Astrocyte (in vitro differentiated cells and primary cell): ENCODE measurements around the gene TRIM9. TPM values are rescaled to one million over a fixed set of nuclear protein-coding genes. Genes with fewer than 3 reads are reported as not detected.

ENCODE experiments used
- DNase-seq: peaks from one replicate; pipeline ENCODE4 v3.0.0-alpha.2; 2010; ENCODE audit warnings: low read depth
- FAIRE-seq: peaks from 2 replicates; lab custom pipeline; 2011; peaks lifted over from hg19 to GRCh38; lab: Jason Lieb, UNC
- H2AFZ ChIP-seq: 2 replicates; pipeline ENCODE4 v1.6.0; 2012; ENCODE audit warnings: low read depth, low read length, inconsistent platforms
- H3K27ac ChIP-seq: 2 replicates; pipeline ENCODE4 v1.5.1; 2011; ENCODE audit warnings: low read depth, low read length, inconsistent platforms
- H3K27me3 ChIP-seq: 2 replicates; pipeline ENCODE4 v1.6.0; 2011; ENCODE audit warnings: low read length, inconsistent platforms; ENCODE audit not compliant: insufficient read depth
- H3K36me3 ChIP-seq: 2 replicates; pipeline ENCODE4 v1.5.1; 2011; ENCODE audit warnings: low read length, inconsistent platforms; ENCODE audit not compliant: insufficient read depth
- H3K4me1 ChIP-seq: 2 replicates; pipeline ENCODE4 v1.5.1; 2011; ENCODE audit warnings: low read length, inconsistent platforms; ENCODE audit not compliant: insufficient read depth
- H3K4me2 ChIP-seq: 2 replicates; pipeline ENCODE4 v1.6.0; 2012; ENCODE audit warnings: low read length, inconsistent platforms
- H3K4me3 ChIP-seq: 2 replicates; pipeline ENCODE4 v1.5.1; 2011; ENCODE audit warnings: low read depth, mild to moderate bottlenecking, low read length, inconsistent platforms; ENCODE audit not compliant: insufficient read depth
- H3K79me2 ChIP-seq: 2 replicates; pipeline ENCODE4 v1.6.0; 2012; ENCODE audit warnings: mild to moderate bottlenecking, low read length, inconsistent platforms; ENCODE audit not compliant: insufficient read depth
- H3K9ac ChIP-seq: 2 replicates; pipeline ENCODE4 v1.6.0; 2012; ENCODE audit warnings: mild to moderate bottlenecking, low read length, inconsistent platforms
- H3K9me3 ChIP-seq: 2 replicates; pipeline ENCODE4 v1.5.1; 2012; ENCODE audit warnings: low read depth, mild to moderate bottlenecking, low read length, inconsistent platforms; ENCODE audit not compliant: insufficient read depth
- H4K20me1 ChIP-seq: 2 replicates; pipeline ENCODE4 v1.6.0; 2012; ENCODE audit warnings: low read length, inconsistent platforms; ENCODE audit not compliant: insufficient read depth
- H3K27ac Mint-ChIP-seq: one replicate; pipeline ENCODE4 v1.8.0; 2021; ENCODE audit warnings: mild to moderate bottlenecking, mixed read lengths; ENCODE audit not compliant: unreplicated experiment
- H3K27me3 Mint-ChIP-seq: one replicate; pipeline ENCODE4 v1.8.0; 2021; ENCODE audit warnings: low read depth, mixed read lengths; ENCODE audit not compliant: unreplicated experiment
- H3K36me3 Mint-ChIP-seq: one replicate; pipeline ENCODE4 v1.8.0; 2021; ENCODE audit warnings: low read depth, mixed read lengths; ENCODE audit not compliant: unreplicated experiment
- H3K4me1 Mint-ChIP-seq: one replicate; pipeline ENCODE4 v1.8.0; 2021; ENCODE audit warnings: low read depth, mixed read lengths; ENCODE audit not compliant: unreplicated experiment
- H3K4me3 Mint-ChIP-seq: one replicate; pipeline ENCODE4 v1.8.0; 2021; ENCODE audit warnings: mild to moderate bottlenecking, moderate library complexity, mixed read lengths; ENCODE audit not compliant: unreplicated experiment
- H3K9me3 Mint-ChIP-seq: one replicate; pipeline ENCODE4 v1.8.0; 2021; ENCODE audit warnings: mild to moderate bottlenecking, mixed read lengths; ENCODE audit not compliant: unreplicated experiment
- CTCF ChIP-seq: IDR thresholded peaks from 2 replicates; pipeline ENCODE4 v1.5.1; 2011; ENCODE audit warnings: low read depth, mild to moderate bottlenecking, inconsistent platforms, low read length, moderate library complexity; ENCODE audit not compliant: insufficient read depth
- EZH2 ChIP-seq: IDR thresholded peaks from 2 replicates; pipeline ENCODE4 v1.6.1; 2012; ENCODE audit warnings: mild to moderate bottlenecking, low read length, inconsistent platforms; ENCODE audit not compliant: insufficient read depth
- total RNA-seq: library from RNA; stranded (reverse); gene quantifications from 2 replicates; pipeline ENCODE4 v1.2.1, GENCODE V29; 2021

Gene TRIM9
- total RNA-seq, 1 donor from 2014 or later: 4.7 TPM

GRCh38 chr14:51096870-51097269 is 2.0 kb upstream of the TRIM9 start:
- Mint-ChIP-seq H3K27me3 (peaks cover 14% of the 10 kb centered on the region), H3K4me1 (peaks cover 12% of the 10 kb centered on the region), H3K36me3 (no peaks in the 10 kb centered on the region), H3K9me3 (no peaks in the 10 kb centered on the region), H3K4me3 (no peak overlapping the region), H3K27ac (no peak overlapping the region)
- Histone ChIP-seq H3K27ac (no peak overlapping the region), H3K9me3 (no peaks in the 10 kb centered on the region), H3K9ac (no peak overlapping the region), H3K27me3 (peaks cover 37% of the 10 kb centered on the region), H3K79me2 (no peaks in the 10 kb centered on the region), H2AFZ (no peak overlapping the region), H4K20me1 (no peaks in the 10 kb centered on the region), H3K36me3 (no peaks in the 10 kb centered on the region), H3K4me3 (no peak overlapping the region), H3K4me2 (no peak overlapping the region), H3K4me1 (peaks cover 21% of the 10 kb centered on the region)
- FAIRE-seq: no peak
- TF ChIP-seq CTCF (no peak), EZH2 (no peak)
- DNase-seq: no peak

DNA sequence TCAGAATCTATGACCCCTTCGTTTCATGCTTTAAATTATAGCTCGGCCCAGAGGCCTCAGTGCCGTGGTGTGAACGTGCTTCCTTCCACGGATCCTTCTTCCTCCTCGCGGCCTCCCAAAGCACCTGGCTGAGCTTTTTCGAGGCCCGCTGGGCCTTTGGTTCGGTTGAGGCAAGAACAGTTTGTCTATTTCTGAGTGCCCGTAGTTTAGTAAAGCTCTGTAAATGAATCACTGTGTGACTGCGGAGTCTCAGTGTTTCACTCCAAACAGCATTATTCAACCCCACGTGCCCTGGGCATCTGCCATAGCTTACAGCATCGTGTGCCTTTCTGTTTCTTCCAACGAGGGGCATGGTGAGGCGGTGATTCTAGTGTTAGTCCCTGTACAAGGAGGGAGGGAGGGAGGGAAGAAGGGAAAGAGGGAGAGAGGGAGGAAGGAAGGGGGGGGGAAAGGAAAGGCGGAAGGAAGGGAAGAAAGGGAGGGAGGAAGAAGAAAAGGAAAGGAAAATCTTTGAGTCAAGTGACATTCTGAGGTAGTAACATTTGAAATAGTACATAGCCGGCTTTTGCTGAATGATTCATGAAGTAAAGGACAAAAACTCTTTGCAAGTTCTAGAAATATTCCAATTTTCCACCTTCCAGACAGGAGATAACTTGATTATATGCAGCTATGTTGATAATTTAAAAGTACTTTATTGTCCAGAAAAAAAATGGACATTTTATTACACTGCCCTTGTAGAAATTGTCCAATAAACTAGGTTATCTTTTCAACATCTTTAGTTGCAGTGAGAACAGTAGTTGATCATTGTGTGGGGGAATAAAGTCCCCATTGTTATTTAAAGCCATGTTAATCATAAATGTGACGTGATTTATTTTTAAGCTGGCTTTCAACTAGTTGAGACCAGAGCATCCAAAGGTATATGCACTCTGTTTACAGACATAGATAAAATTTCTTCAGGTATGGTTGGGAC is 1.2 kb upstream of the TRIM9 start:
- H3K4me3 ChIP-seq: peak overlapping the region; percentile 70
- peak; percentile 46 for DNase-seq
- H3K9ac ChIP-seq: peak overlapping the region; percentile 79
- no peaks in the 10 kb centered on the region for H3K9me3 Mint-ChIP-seq
- peak overlapping the region; percentile 96 for H3K4me2 ChIP-seq
- no peaks in the 10 kb centered on the region for H3K36me3 Mint-ChIP-seq
- FAIRE-seq: no peak
- H3K27me3 ChIP-seq: peaks cover 33% of the 10 kb centered on the region
- H4K20me1 ChIP-seq: no peaks in the 10 kb centered on the region
- peak overlapping the region; percentile 87 for H3K4me3 Mint-ChIP-seq
- H2AFZ ChIP-seq: peak overlapping the region; percentile 96
- TF ChIP-seq EZH2: no peak
- TF ChIP-seq CTCF: no peak
- peaks cover 21% of the 10 kb centered on the region for H3K4me1 ChIP-seq
- H3K4me1 Mint-ChIP-seq: peaks cover 12% of the 10 kb centered on the region
- H3K27ac ChIP-seq: peak overlapping the region; percentile 68
- no peaks in the 10 kb centered on the region for H3K9me3 ChIP-seq
- peak overlapping the region; percentile 88 for H3K27ac Mint-ChIP-seq
- H3K36me3 ChIP-seq: no peaks in the 10 kb centered on the region
- no peaks in the 10 kb centered on the region for H3K79me2 ChIP-seq
- H3K27me3 Mint-ChIP-seq: peaks cover 15% of the 10 kb centered on the region
